ENCODE results near the gene SPRR4. TPM values are rescaled to one million over a fixed set of nuclear protein-coding genes. Genes with fewer than 3 reads are reported as not detected.

Gene SPRR4
- total and polyA plus RNA-seq, 9 of the 15 experiments (the other 6 are each of a cell fraction or from before 2014, with no cell fraction given): not detected

DNA sequence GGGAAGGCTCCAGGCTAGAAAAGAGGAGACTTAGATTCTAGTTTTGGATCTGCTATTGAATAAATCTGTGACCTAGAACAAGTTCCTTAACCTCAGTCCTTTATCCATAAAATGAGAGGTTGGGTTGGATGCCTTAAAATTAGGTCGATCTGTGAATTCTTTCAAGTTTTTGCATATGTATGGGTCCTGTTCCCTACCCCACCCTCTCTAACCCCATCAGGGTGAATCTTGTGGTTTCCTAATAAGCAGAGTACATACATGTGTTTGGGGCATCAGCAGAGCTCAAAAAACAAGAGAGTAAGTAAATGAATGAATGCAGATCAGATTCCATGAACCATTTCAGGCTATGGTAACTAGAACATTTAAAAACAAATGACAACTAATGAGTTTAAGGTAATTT lies 6.2 kb downstream of the SPRR4 start:
- FAIRE-seq (no peak), ATAC-seq (no peak), DNase-seq (ENCODE audit: extremely low read depth in 1 of 4, low spot score in 3 of 4) (no peak)
- TF ChIP-seq CBFA2T3 (IDR thresholded peaks at IDR 0.05) (no peak), TRIM24 (IDR thresholded peaks at IDR 0.05) (no peak), ZNF24 (IDR thresholded peaks at IDR 0.05) (no peak), EGR1 (conservative IDR thresholded peaks at IDR 0.05) (no peak), NFRKB (IDR thresholded peaks at IDR 0.05; ENCODE audit: low read depth) (no peak), PRMT5 (CRISPR knock-in tag; IDR thresholded peaks at IDR 0.05) (no peak), ZBTB7A (IDR thresholded peaks at IDR 0.05; ENCODE audit: borderline replicate concordance, control insufficient read depth, low read depth, low read length) (no peak), OTX1 (CRISPR knock-in tag; IDR thresholded peaks at IDR 0.05) (no peak), ZFPM2 (CRISPR knock-in tag; IDR thresholded peaks at IDR 0.05) (no peak), ZNF445 (CRISPR knock-in tag; IDR thresholded peaks at IDR 0.05; ENCODE audit: low read depth) (no peak), ZNF551 (CRISPR knock-in tag; IDR thresholded peaks at IDR 0.05) (no peak), RBM25 (IDR thresholded peaks at IDR 0.05; ENCODE audit: low read depth, low read length, severe bottlenecking) (no peak), RNF2 (IDR thresholded peaks at IDR 0.05) (no peak)
- TF ChIP-seq, protein P1, sequence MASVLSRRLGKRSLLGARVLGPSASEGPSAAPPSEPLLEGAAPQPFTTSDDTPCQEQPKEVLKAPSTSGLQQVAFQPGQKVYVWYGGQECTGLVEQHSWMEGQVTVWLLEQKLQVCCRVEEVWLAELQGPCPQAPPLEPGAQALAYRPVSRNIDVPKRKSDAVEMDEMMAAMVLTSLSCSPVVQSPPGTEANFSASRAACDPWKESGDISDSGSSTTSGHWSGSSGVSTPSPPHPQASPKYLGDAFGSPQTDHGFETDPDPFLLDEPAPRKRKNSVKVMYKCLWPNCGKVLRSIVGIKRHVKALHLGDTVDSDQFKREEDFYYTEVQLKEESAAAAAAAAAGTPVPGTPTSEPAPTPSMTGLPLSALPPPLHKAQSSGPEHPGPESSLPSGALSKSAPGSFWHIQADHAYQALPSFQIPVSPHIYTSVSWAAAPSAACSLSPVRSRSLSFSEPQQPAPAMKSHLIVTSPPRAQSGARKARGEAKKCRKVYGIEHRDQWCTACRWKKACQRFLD (CRISPR knock-in tag; IDR thresholded peaks at IDR 0.05): no peak
- TF ChIP-seq, protein P2, sequence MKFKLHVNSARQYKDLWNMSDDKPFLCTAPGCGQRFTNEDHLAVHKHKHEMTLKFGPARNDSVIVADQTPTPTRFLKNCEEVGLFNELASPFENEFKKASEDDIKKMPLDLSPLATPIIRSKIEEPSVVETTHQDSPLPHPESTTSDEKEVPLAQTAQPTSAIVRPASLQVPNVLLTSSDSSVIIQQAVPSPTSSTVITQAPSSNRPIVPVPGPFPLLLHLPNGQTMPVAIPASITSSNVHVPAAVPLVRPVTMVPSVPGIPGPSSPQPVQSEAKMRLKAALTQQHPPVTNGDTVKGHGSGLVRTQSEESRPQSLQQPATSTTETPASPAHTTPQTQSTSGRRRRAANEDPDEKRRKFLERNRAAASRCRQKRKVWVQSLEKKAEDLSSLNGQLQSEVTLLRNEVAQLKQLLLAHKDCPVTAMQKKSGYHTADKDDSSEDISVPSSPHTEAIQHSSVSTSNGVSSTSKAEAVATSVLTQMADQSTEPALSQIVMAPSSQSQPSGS (CRISPR knock-in tag; IDR thresholded peaks at IDR 0.05): no peak
- TF ChIP-seq, protein P3, sequence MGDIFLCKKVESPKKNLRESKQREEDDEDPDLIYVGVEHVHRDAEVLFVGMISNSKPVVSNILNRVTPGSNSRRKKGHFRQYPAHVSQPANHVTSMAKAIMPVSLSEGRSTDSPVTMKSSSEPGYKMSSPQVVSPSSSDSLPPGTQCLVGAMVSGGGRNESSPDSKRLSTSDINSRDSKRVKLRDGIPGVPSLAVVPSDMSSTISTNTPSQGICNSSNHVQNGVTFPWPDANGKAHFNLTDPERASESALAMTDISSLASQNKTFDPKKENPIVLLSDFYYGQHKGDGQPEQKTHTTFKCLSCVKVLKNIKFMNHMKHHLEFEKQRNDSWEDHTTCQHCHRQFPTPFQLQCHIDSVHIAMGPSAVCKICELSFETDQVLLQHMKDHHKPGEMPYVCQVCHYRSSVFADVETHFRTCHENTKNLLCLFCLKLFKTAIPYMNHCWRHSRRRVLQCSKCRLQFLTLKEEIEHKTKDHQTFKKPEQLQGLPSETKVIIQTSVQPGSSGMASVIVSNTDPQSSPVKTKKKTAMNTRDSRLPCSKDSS (IDR thresholded peaks at IDR 0.05; ENCODE audit: low read depth, partially characterized antibody): no peak
- TF ChIP-seq, protein P4, sequence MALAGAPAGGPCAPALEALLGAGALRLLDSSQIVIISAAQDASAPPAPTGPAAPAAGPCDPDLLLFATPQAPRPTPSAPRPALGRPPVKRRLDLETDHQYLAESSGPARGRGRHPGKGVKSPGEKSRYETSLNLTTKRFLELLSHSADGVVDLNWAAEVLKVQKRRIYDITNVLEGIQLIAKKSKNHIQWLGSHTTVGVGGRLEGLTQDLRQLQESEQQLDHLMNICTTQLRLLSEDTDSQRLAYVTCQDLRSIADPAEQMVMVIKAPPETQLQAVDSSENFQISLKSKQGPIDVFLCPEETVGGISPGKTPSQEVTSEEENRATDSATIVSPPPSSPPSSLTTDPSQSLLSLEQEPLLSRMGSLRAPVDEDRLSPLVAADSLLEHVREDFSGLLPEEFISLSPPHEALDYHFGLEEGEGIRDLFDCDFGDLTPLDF (CRISPR knock-in tag; IDR thresholded peaks at IDR 0.05): no peak
- ChIA-PET CTCF (ENCODE audit: low intra/inter-chr PET ratio) (no interaction called here), POLR2A (interaction anchor here (0.5 to 0.8 kb wide), 2 partner anchors 15 to 882 kb away, joined by 3 to 4 read pairs; no protein-coding TSS in a partner anchor)
- intact Hi-C loops (cut with micrococcal nuclease): no loop called here
- in situ Hi-C loops (cut with MboI): no loop called here
- Histone ChIP-seq H2AFZ (ENCODE audit: low read depth, low read length) (no peak overlapping the region), H3K79me2 (ENCODE audit: control insufficient read depth, insufficient read depth, low read length) (no peaks in the 10 kb centered on the region), H3K27ac (ENCODE audit: extremely low read depth, low read depth, low read length) (no peak overlapping the region), H3K27me3 (ENCODE audit: control insufficient read depth in 2 of 2, insufficient read depth in 2 of 2, low read length in 2 of 2) (no peaks in the 10 kb centered on the region; a peak in 2 of 5 replicates), H3K4me2 (ENCODE audit: insufficient read depth, low read length) (no peak overlapping the region), H3K9me3 (replicated peaks; ENCODE audit: control insufficient read depth, insufficient read depth, low read depth, low read length) (no peaks in the 10 kb centered on the region), H3K4me1 (replicated peaks in 1 of 2; ENCODE audit: control insufficient read depth in 2 of 2, insufficient read depth in 2 of 2, low read length in 2 of 2) (no peaks in the 10 kb centered on the region), H3K4me3 (no peak overlapping the region), H3K36me3 (ENCODE audit: control insufficient read depth, insufficient read depth, low read length) (no peaks in the 10 kb centered on the region), H4K20me1 (replicated peaks; ENCODE audit: control insufficient read depth, insufficient read depth, low read length) (no peaks in the 10 kb centered on the region), H3K9me1 (ENCODE audit: control insufficient read depth, insufficient read depth, low read length) (no peaks in the 10 kb centered on the region), H3K9ac (ENCODE audit: insufficient read depth in 1 of 2, low read depth in 2 of 2, low read length in 2 of 2) (no peak overlapping the region)
- 0% methylated on average over 1 of the region's 1 CpG for WGBS (ENCODE audit: insufficient coverage, low coverage, missing lambda C conversion rate)
- no TSS peak for BruUV-seq (replicated peaks)
